Left forelimb (tissue), 1 donor: ENCODE measurements around the gene TOP1.
"Not testable (repeated sequence)": the region's sequence is repeated elsewhere in the genome, so short reads cannot be mapped to it uniquely, and the experiment has no call there.

Experiments used
- DNase-seq: peaks from one replicate; pipeline ENCODE4 v3.0.0-alpha.2; 2018; ENCODE audit warnings: low spot score

TOP1 gene

GRCh38 chr20:41132388-41132775 lies 103.8 kb downstream of the TOP1 start:
- DNase-seq: not testable (repeated sequence)

DNA sequence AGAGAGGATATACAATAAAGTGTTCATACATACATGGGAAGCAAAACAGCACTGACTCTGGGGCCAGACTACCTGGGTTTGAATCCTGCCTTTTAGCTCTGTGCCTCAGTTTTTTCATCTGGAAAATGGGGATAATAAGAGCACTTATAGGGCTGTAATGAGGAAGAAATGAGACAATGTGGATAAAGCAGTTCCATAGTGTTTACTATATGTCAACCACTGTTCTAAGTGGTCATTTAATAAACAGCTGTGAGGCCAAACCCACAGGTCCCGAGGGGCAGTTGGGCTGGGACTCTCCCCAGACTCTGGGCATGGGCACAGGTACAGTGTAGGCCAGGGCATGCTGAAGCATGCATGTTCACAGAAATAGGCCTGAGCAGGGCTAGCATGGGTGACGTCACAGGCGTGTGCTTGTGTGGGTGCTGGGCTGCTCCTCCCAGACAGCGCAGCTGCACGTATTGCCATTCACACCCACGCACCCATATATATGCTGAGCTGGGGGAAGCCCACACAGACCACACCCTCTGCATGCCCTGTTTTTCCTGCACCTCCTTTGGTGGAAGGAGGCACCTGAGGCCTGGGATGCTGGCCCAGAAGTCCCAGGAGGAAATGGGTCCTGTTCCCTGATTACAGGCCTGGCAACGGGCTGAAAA lies 105.2 kb downstream of the TOP1 start:
- DNase-seq: no peak

DNA sequence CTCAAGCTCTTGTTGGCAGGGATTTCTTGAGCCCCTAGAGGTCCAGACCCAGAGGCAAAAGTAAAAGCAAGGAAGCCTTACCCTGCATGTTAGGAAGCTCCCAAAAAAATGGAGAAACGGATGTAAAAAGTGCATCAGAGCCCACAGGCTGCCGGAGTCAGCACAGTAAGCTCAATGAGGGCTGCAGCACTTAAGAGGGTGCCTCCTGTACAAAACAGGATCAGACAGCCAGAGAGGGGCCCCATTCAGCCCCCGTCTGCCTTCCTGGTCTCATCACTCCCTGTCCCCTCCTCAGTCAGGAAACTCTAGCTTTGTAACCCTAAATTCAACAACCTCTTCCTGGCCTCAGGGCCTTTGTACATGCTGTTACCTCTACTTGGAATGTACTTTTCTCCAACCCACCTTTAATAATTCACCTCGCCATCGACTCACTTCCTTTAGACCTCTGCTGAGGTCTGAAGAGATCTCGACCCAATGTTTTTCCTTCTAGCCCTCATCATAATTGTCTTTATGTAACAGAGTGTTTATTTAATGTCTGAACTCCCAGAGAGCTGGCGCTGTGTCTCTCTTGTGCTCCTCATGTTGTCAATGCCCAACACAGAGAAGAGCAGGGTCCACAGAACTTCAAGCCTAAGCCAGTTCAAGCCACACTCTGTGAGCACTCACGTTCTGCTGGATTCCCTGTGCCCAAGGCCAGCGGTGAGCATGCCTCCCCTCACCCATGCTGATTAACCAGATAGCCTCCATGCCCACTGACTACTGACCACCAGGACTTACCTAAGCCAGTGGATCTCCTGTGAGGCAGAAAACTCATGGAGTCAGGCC lies 106.0 kb downstream of the TOP1 start:
- DNase-seq: no peak

DNA sequence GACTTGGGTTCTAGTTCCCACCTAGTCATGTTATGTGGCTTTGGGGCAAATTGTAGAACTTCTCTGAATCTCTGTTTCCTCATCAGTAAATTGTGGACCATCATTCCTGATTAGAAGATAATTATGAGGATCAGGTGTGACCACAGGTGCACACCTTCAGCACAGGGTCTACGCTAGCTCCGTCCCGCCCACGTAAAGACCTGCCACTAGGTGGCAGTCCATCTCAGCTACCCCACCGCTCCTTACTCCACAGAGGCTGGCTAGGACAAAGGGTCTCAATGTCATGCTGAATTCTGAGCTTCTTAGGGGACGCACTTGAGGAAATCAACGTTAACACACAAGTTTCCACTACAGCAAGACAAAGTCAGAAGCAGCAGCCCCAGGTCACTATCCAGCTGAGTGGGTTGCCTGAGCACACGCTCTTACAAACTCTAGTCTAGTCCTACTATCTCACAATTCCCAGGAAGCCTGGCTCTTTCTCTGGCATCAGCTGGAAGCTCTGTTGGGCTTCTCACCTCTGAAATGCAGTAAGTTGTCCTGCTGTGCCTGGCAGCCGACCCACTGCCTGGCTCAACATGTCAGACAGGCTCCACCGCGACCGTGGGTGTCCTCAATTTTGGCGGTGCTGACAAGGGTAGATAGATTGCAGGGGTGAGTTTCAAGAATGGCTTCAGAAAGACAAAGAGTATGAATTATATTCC lies 106.7 kb downstream of the TOP1 start:
- DNase-seq: no peak

DNA sequence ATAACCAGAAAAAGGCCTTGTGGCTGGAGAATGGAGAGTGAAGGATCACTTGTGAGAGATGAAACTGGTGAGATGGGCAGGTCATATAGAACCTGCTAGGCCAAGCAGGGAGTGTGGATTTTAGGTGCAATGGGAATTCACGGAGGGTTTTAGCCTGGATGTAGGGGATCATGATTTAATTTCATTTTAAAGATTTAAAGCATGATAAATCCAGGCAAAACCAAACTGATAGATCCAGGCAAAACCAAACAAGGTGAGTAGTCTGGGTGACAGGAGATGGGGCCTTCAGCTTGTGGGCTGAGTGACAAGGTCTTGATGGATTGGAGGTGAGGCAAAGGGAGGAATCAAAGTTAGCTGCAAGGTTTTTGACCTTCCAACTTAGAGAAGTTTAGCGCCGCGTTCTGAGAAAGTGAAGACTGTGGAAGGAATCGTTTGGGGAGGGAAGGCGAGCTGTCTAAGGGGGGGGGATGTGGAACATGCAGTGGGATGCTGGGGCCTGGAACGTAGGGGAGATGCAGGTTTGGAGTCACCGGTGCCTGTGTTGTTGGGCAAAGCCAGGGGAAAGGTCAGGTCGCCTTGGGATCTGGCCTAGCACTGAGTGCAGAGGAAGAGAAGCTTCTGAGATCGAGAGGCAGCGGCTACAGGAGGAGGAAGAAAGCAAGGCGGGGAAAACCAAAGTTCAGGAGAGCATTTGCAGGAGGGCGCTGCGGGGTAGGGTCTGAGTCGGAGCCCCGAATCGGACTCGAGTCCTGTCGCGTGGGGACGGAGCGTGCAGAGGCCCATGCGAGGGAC lies 107.5 kb downstream of the TOP1 start:
- peak; percentile 65 for DNase-seq

GRCh38 chr20:41136680-41137613 lies 108.3 kb downstream of the TOP1 start, which contains the start of gene PLCG1:
PLCG1 (plus strand) TSS chr20:41137543; CDS start chr20:41137642, 99 bp downstream.
- peak; percentile 96 for DNase-seq

DNA sequence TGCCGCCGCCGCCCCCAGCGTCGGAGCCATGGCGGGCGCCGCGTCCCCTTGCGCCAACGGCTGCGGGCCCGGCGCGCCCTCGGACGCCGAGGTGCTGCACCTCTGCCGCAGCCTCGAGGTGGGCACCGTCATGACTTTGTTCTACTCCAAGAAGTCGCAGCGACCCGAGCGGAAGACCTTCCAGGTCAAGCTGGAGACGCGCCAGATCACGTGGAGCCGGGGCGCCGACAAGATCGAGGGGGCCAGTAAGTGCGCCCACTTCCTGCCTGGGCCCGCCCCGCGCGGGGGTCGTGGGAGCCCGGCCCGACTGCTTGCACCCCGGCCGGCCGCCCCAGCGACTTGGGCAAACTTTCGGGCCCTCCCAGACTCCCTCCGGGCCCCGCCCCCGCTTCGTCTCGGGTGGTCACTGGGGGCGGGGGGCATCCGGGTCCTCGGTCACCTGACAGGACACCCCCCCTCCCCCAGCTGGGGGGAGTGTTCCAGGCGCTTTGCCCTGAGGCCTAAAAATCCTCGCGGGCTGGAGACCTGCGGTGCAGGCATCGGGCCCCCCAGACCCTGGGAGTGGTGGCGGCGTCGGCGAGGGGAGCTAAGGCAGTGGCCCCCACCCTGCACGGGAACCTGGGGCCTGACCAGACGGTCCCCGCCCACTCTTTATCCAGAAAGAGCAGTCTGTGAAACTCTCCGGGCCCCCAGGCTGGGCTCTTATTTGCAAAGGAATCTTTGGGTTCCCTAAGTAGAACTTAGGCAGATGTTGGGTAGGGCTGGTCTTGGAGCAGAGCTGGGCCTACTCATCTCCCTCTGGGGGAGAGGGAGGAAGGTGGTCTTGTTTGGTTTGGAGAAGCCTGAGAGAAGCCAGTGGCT lies 109.2 kb downstream of the TOP1 start:
- peak; percentile 90 for DNase-seq

- no peak for DNase-seq
Measured at GRCh38 chr20:41138475-41139226, 110.0 kb downstream of the TOP1 start.

DNA sequence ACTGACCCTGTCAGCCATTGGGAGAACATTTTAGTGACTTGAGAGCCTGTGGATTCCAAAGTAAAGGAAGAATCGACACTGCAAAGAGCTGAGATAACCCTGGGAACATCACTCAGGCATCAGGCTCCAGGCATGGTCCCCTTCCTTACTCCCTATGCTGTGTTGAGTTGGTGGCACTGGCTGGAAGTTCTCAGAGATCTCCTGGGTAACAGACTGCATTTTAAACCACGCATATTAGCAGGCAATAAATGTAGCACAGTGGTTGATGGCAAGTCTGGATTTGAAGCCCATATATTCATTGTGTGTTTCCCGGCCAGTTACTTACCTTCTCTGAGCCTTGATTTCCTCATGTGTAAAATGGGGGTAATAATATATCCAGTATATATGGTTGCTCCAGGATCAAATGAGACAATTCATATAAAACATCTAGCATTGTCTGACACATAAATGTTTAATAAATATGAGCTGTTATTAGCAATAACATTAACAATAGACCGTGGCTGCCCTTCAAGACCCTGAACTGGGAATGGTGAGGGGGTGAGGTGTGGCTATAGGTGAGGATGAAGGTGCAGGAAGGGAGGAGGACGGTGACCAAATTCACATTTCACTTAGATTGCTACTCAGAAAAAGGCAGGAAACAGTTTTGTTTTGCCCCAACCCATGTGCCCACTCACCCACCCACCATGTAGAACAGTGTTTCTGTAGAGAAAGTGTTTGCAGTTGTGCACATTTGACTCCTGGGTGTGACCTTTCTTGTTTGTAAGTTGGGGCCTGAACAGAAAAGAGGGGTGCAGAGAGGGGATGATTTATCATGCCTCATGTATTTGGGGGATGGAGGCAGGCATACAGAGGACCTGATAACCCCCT lies 110.8 kb downstream of the TOP1 start:
- DNase-seq: no peak

DNA sequence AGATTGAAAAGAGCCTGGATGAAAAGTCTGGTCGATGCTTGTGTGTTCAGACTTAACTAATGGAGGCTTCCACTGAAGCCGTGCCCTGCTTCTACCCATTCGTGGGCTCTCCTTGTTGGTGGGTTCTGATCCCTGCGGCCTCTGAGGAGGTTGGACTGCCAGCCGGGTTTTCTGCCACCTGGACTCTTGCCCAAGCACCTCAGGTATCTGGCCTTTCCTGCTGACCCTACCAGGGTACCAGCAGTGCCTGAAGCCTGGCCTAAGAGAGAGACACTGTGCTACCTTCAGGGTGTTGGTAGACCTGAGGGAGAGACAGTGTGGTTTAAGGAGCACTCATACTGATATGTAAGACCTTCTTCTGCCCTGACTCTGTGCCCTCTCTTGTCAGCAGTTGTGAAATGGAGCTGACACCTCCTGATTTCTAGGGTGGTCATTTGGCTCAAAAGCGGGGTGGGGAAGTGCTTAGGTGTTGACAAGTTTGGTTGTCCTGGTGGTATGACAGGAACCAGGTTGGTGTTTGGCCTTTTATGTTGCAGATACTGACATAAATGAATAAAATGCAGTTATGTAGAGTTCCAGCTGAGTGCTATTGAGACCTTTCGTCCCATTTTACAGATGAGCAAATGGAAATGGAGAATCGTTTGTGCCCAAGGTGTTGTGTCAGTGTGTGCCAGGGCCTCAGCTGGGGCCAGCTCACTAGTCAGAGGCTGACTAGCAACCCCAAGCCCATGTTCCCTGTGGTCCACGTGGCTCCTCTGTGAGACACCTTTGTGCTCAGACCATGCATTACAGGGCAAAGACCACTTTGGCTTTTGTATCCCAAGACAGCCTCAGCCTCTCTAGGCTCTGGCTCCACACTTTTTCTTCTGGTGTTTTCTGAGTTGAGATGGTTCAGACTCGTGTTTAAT lies 111.9 kb downstream of the TOP1 start:
- no peak for DNase-seq

- DNase-seq: no peak
Measured at GRCh38 chr20:41141153-41141815, 112.7 kb downstream of the TOP1 start.

- no peak for DNase-seq
Measured at GRCh38 chr20:41142245-41142644, 113.6 kb downstream of the TOP1 start.

DNA sequence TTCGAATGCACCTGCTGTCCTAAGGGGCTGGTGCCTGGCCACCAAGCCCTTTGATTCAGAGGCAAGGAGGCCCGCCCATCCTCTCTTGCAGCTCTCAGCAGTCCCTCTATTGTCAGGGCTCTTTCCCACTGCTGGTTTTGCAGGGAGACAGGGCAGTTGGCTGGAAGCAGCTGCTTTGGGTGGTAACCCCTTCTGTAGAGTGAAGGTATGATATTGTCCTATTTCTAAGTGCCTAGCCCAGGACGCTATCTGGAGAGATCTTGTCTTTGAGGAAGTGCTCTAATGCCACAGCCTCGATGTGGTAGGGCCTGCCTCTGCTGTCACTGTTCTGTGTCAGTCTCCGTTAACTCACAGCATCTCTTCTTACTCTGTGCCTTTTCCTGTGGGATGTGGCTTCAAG lies 114.3 kb downstream of the TOP1 start:
- no peak for DNase-seq

GRCh38 chr20:41143354-41143753 lies 114.7 kb downstream of the TOP1 start:
- DNase-seq: no peak

DNA sequence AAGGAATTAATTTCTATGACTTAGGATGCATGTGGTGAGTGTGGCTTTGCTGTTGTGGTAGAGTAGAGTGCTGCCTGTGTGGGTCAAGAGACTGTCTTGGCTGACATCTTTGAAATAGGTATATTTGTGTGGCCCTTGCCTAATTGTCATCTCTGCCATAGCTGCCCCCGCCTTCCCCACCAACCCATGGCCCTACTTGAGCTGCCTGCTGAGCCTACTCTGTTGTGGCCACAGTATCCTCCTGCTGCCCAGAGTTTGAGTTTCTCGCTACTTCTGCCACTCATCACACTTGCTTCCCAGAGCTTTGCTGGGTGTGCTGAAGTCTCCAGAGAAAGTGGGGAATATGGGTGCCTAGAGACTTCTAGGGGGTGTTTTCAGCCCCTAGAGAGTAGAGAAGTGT lies 116.7 kb downstream of the TOP1 start:
- DNase-seq: no peak

- no peak for DNase-seq
Measured at GRCh38 chr20:41145821-41146620, 117.4 kb downstream of the TOP1 start.
